ENCODE results near the gene CD300E.

CD300E gene

DNA sequence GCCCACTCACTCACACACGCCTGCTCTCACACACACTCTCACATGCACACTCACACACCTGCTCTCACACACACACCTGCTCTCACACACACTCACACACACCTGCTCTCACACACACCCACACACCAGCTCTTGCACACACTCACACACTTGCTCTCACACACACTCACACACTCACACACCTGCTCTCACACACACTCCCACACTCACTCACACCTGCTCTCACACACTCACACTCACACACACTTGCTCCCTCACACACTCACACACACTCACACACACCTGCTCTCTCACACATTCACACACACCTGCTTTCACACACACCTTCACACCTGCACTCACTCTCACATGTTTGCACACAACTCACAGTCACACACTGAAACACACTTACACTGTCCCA is 60.2 kb downstream of the CD300E start:
- Histone ChIP-seq H2AFZ (ENCODE audit: low read depth, low read length) (no peak overlapping the region), H3K36me3 (replicated peaks; ENCODE audit: low read depth, low read length) (no peaks in the 10 kb centered on the region), H3K27ac (ENCODE audit: low read length) (no peak overlapping the region), H4K20me1 (ENCODE audit: insufficient read depth, low read length) (no peaks in the 10 kb centered on the region), H3K79me2 (ENCODE audit: low read length) (no peaks in the 10 kb centered on the region), H3K9ac (ENCODE audit: low read length) (no peak overlapping the region), H3K9me3 (ENCODE audit: insufficient read depth, low read length) (no peaks in the 10 kb centered on the region), H3K4me1 (ENCODE audit: low read length) (peaks cover 52% of the 10 kb centered on the region), H3K4me2 (ENCODE audit: low read length) (no peak overlapping the region), H3K4me3 (ENCODE audit: low read length) (no peak overlapping the region), H3K27me3 (ENCODE audit: low read depth, low read length) (peaks cover 6% of the 10 kb centered on the region)
- TF ChIP-seq EZH2phosphoT487 (IDR thresholded peaks at IDR 0.05; ENCODE audit: low read depth) = no peak
- TF ChIP-seq, protein P1, sequence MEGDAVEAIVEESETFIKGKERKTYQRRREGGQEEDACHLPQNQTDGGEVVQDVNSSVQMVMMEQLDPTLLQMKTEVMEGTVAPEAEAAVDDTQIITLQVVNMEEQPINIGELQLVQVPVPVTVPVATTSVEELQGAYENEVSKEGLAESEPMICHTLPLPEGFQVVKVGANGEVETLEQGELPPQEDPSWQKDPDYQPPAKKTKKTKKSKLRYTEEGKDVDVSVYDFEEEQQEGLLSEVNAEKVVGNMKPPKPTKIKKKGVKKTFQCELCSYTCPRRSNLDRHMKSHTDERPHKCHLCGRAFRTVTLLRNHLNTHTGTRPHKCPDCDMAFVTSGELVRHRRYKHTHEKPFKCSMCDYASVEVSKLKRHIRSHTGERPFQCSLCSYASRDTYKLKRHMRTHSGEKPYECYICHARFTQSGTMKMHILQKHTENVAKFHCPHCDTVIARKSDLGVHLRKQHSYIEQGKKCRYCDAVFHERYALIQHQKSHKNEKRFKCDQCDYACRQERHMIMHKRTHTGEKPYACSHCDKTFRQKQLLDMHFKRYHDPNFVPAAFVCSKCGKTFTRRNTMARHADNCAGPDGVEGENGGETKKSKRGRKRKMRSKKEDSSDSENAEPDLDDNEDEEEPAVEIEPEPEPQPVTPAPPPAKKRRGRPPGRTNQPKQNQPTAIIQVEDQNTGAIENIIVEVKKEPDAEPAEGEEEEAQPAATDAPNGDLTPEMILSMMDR (IDR thresholded peaks at IDR 0.05; ENCODE audit: low read depth, low read length) = no peak

- 0 out of 2 replicates have a peak, but pooled peaks cover 7% of the 10 kb centered on the region for H3K27me3 ChIP-seq (ENCODE audit: low read depth, low read length)
- no peak overlapping the region for H2AFZ ChIP-seq (ENCODE audit: low read depth, low read length)
- peak overlapping the region; percentile 19; the same call in 1 of the 2 replicates for H3K4me3 ChIP-seq (ENCODE audit: low read length)
- H4K20me1 ChIP-seq (ENCODE audit: insufficient read depth, low read length) = no peaks in the 10 kb centered on the region
- peak overlapping the region; percentile 17; the same call in 1 of the 2 replicates for H3K27ac ChIP-seq (ENCODE audit: low read length)
- peak overlapping the region; percentile 37; the same call in 1 of the 2 replicates for H3K9ac ChIP-seq (ENCODE audit: low read length)
- H3K36me3 ChIP-seq (replicated peaks; ENCODE audit: low read depth, low read length) = no peaks in the 10 kb centered on the region
- peaks cover 55% of the 10 kb centered on the region for H3K4me1 ChIP-seq (ENCODE audit: low read length)
- H3K79me2 ChIP-seq (ENCODE audit: low read length) = no peaks in the 10 kb centered on the region
- H3K9me3 ChIP-seq (ENCODE audit: insufficient read depth, low read length) = no peaks in the 10 kb centered on the region
- peak overlapping the region; percentile 61 for H3K4me2 ChIP-seq (ENCODE audit: low read length)
- TF ChIP-seq EZH2phosphoT487 (IDR thresholded peaks at IDR 0.05; ENCODE audit: low read depth) = no peak
- TF ChIP-seq, protein P1 (IDR thresholded peaks at IDR 0.05; ENCODE audit: low read depth, low read length) = no peak
Measured at GRCh38 chr17:74561586-74561985, 62.0 kb downstream of the CD300E start.

All from OCI-LY3 (cell line).